A673 (cell line): ENCODE measurements around the gene TMEM100.

Source experiments
- CTCF ChIP-seq: fragments of 300-800, 200-600 bp; sonication (generic); conservative IDR thresholded peaks from 2 replicates; pipeline ENCODE4 v1.5.1; 2017; ENCODE audit warnings: low read depth, mild to moderate bottlenecking, antibody characterized with exemption, low read length, moderate library complexity, mixed read lengths
- EZH2 ChIP-seq: fragments of 200-600 bp; sonication (generic); IDR thresholded peaks from 2 replicates; pipeline ENCODE4 v1.6.1; 2017; ENCODE audit warnings: borderline replicate concordance, low read depth, mild to moderate bottlenecking, mixed read lengths, antibody characterized with exemption, low read length; ENCODE audit not compliant: poor library complexity, severe bottlenecking

DNA sequence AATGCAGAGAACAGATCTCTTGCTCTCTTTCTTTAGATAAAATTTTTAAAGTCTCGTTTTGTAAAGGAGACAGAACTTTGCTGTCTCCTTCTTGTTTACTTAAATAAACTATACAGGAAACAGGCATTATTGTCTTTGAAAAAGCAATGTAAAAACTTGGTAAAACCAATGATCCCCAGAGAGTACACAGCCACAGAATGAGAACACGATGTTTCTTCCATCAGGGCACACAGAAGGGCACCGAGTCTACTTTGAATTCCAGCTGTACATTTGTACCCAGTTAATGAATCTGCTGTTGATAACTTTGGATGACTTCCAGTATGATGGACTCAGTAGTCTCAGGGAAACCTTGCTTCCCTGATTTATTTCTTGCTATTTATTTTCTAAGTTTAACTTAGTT lies 8.1 kb upstream of the TMEM100 start:
- TF ChIP-seq CTCF: no peak
- no peak for TF ChIP-seq EZH2
